GM19025 (cell line): ENCODE results near the gene PNMA8B.
"Not testable (repeated sequence)": the region's sequence is repeated elsewhere in the genome, so short reads cannot be mapped to it uniquely, and the experiment has no call there.

Experiments used
- ATAC-seq: cut with Tn5 transposase; IDR thresholded peaks from one replicate; pipeline ENCODE4 v1.9.1; 2021; ENCODE audit warnings: mild to moderate bottlenecking, low read depth, moderate library complexity; ENCODE audit not compliant: unreplicated experiment

Gene PNMA8B

GRCh38 chr19:46515290-46515609 is 19.6 kb upstream of the PNMA8B start:
- ATAC-seq = no peak

GRCh38 chr19:46514589-46515289 is 19.1 kb upstream of the PNMA8B start:
- no peak for ATAC-seq

GRCh38 chr19:46513461-46514236 is 18.0 kb upstream of the PNMA8B start:
- no peak for ATAC-seq

- ATAC-seq = no peak
Measured at GRCh38 chr19:46511237-46511636, 15.6 kb upstream of the PNMA8B start.

GRCh38 chr19:46508206-46508605 is 12.5 kb upstream of the PNMA8B start:
- no peak for ATAC-seq

GRCh38 chr19:46503848-46504453 is 8.3 kb upstream of the PNMA8B start:
- ATAC-seq = no peak

GRCh38 chr19:46502891-46503290 is 7.2 kb upstream of the PNMA8B start:
- no peak for ATAC-seq

GRCh38 chr19:46499692-46500091 is 4.0 kb upstream of the PNMA8B start:
- no peak for ATAC-seq

GRCh38 chr19:46497773-46498172 is 2.1 kb upstream of the PNMA8B start:
- no peak for ATAC-seq

GRCh38 chr19:46496886-46497285 is 1.2 kb upstream of the PNMA8B start:
- ATAC-seq = not testable (repeated sequence)

- ATAC-seq = no peak
Measured at GRCh38 chr19:46496304-46496703, 637 bp upstream of the PNMA8B start.

GRCh38 chr19:46494941-46495785 is 504 bp downstream of the PNMA8B start:
- ATAC-seq = no peak

- ATAC-seq = no peak
Measured at GRCh38 chr19:46494146-46494940, 1.3 kb downstream of the PNMA8B start.

- ATAC-seq = no peak
Measured at GRCh38 chr19:46493236-46494145, 2.2 kb downstream of the PNMA8B start.

- no peak for ATAC-seq
Measured at GRCh38 chr19:46492841-46493235, 2.8 kb downstream of the PNMA8B start.

- ATAC-seq = no peak
Measured at GRCh38 chr19:46491975-46492682, 3.5 kb downstream of the PNMA8B start.

GRCh38 chr19:46490774-46491173 is 4.9 kb downstream of the PNMA8B start:
- ATAC-seq = no peak

- ATAC-seq = no peak
Measured at GRCh38 chr19:46489445-46490272, 6.0 kb downstream of the PNMA8B start.
